ENCODE data around the gene SLC30A7.
"Not testable (repeated sequence)": the region's sequence is repeated elsewhere in the genome, so short reads cannot be mapped to it uniquely, and the experiment has no call there.

SLC30A7 gene

GRCh38 chr1:100892554-100892953 is 3.3 kb upstream of the SLC30A7 start:
- no peak for DNase-seq

DNA sequence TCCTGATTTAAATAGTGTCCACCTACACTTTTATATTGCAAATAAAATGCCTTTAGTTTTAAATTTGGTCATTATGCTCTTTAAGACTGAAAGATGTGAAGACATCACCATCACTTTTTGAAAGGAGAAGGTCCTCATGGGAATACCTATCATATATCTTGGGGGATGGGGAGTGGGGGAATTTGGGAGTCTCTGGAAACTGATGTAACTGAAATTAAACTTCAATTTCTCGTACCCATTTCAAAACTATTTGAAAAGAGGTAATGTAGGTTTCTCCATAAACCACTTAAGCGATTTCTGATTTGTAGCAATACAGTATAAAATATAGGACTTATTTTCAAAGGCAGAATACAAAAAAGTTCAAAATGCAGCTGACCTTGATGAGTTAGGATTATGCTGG is 2.2 kb upstream of the SLC30A7 start:
- no peak for DNase-seq

DNA sequence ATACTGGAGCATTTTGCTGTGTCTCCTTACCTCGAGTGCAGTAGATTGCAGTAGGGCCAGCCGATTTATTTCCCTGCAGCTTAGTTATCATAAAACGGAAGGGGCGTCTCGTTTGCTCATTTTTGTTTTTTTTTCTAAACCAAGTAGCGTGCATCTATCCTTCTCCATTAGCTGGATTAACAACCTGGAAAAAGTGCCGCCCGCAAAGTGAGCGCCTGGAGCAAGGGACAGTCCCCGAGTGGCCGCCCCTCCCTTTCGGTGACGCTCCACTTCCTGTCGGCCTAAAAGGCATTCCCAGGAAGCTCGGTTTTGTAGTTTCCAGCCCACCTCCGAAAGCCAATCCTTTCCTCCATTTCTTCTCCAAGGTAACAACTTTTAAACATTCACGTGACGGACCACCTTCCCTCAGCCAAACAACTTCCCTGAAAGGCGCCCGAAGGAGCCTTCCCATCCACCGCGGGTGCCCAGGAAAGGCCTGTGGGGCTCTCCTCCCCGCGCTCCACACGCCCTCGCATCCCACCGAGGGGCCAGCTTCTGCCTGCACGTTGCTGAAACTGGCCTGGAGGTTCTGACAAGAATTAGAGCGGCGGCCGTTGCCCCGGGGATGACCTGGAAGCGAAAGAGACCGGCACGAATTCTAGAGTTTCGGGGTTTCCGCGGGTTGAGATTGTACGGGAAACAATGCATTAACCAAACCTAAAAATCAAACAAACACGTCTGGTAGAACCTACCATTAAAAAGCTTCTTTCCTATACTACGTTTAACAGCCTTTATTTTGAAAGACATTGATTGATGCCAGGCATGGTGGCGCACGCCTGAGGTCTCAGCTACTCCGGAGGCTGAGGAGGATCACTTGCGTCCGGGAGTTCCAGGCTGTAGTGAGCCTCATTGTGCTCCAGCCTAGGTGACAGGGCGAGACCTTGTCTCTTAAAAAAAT is 1.0 kb upstream of the SLC30A7 start, which contains the start of gene EXTL2:
Gene EXTL2, minus strand, starts transcription at position 240 of the 937 bp plus-strand sequence. CDS start 6,085 bp downstream, outside the sequence.
- DNase-seq: peak; percentile 79

GRCh38 chr1:100896481-100896982 is 642 bp downstream of the SLC30A7 start:
- DNase-seq: peak; percentile 59

DNA sequence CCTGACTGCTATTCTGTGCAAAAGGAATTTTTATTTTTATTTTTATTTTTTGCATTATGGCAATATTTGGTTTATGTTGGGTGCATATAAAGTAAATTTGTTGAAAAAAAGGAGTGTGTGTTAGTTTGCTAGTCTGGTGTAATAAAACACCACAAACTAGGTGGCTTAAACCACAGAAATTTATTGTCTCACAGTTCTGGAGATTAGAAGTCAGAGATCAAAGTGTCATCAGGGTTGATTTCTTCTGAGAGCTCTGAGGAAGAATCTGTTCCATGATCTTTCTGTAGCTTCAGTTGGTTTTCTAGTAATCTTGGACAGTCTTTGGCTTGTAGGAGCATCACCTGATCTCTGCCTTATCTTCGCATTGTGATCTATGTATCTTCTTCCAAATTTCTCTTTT is 6.5 kb downstream of the SLC30A7 start:
- no peak for DNase-seq

DNA sequence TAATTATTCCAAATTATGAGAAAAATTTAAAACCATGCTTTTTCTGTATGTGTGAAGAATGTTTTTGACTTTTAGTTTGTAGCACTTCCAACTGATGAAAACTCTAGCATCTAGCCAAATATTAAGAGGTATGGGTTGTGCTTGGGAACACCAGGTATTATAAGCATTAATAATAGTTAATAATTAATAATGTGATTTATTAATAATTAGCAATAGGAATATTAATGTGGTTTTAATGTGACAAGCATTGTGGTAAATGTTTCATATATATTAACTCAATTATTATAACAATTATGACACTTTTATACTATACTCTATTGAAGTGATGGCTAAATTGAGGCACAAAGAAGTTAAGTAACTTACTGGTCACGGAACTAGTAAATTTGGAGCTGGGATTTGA is 7.9 kb downstream of the SLC30A7 start:
- no peak for DNase-seq

- no peak for DNase-seq
These were observed 8.6 kb downstream of the SLC30A7 start for GRCh38 chr1:100904528-100904927.

DNA sequence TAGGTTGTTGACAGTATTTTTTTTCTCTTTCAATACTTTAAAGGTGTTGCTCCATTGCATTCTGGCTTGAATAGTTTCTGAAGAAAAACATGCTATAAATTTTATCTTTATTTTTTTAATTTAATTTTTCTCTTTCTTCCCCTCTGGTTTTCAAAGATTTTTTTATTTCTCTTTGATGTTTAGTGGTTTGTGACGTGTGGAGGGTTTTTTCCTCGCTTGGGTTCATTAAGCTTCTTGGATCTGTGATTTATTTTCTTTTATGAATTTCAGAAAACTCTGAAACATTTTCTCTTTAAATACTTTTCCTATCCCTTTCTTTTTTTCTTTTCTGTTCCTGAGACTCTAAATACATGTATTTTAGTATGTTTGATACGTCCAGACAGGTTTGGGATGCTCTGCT is 9.3 kb downstream of the SLC30A7 start:
- no peak for DNase-seq

GRCh38 chr1:100907887-100908286 is 12.0 kb downstream of the SLC30A7 start:
- no peak for DNase-seq

DNA sequence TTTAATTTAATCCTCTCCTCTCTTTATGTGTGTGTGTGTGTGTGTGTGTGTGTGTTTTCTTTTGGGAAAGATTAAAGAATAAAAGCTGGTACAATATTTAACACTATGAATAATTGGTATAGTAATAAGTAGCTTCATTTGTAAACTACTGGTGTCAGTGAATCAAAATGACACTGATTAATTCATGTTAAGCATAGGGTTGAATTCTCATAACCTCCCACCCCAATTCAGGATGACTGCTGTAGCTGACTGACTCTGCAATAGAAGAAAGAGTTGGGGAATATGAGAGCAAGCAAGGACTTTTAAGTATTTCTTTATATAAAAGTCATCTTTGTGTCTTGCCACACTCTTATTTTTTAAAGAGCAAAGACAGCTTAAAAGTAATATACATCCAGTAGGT is 13.1 kb downstream of the SLC30A7 start:
- no peak for DNase-seq

DNA sequence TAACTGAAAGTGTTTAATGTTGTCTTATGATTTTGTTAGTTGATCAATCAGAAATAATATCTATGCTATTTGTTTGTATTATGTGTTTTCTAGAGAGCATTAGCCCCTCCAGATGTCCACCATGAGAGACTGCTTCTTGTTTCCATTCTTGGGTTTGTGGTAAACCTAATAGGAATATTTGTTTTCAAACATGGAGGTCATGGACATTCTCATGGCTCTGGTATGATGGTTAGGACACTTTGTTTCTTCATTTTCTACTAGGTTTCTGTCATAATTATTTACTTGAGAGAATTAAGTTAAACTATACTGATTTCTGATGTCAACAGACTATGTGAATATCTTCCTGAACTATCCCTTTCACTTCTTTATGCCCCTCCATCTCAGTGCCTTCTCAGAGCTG is 16.1 kb downstream of the SLC30A7 start:
- no peak for DNase-seq

DNA sequence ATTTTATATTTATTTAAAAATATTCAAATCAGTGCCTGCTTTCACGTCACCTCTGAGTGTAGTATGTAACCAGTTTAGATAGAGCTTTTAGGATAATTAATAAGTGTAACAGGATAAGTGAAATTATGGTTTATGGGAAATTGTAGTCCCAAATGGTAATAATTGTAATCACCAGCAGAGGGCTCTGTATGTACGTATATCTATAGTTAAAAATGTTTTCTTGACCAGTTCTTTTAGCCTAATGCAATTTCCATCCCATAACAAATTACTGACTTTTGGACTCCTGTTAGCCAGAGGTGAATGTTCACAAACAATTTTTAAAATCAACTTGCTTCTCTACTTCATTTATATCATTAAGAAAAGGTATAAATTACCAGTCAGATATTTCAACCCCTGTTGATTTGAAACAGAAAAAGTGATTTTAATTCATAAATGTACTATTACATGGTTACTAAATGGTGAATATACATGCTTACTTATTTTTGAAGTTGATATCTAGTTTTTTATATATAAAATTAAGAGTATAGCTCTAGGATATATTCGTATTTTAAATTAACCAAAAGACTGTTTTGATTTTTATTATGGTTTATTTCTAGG is 25.3 kb downstream of the SLC30A7 start:
- DNase-seq: no peak

- DNase-seq: peak; percentile 38
These were observed 28.3 kb downstream of the SLC30A7 start for GRCh38 chr1:100924212-100924611.

DNA sequence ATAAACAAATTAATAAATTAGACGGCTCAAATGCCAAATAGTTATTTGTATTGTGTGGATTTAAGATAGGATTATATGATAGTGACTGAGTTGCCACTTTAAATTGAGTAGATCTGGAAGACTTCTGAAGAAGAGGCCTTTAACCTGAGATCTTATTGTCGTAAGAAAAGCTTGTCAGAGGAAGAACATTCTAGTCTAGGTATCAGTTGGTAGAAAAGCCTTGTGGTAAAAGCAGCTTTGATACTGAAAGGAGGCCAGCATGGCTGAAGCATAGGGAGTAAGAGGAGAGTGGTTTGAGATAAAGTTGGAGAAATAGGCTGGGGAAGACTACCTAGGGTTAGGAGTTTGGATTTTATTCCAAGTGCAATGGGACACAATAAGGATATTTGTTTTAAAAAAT is 29.1 kb downstream of the SLC30A7 start:
- DNase-seq: no peak

DNA sequence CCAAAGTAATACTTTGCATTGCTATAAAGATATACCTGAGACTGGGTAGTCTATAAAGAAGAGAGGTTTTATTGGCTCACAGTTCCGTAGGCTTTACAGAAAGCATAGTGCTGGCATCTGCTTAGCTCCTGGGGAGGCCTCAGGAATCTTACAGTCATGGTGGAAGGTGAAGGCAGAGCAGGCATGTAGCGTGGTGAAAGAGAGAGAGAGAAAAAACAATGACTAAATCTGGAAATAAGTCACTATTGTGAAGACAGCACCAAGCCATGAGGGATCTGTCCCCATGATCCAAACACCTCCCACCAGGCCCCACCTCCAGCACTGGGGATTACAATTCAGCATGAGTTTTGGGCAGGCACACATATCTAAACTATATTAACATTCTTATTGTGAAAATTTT is 30.4 kb downstream of the SLC30A7 start:
- peak; percentile 22 for DNase-seq

DNA sequence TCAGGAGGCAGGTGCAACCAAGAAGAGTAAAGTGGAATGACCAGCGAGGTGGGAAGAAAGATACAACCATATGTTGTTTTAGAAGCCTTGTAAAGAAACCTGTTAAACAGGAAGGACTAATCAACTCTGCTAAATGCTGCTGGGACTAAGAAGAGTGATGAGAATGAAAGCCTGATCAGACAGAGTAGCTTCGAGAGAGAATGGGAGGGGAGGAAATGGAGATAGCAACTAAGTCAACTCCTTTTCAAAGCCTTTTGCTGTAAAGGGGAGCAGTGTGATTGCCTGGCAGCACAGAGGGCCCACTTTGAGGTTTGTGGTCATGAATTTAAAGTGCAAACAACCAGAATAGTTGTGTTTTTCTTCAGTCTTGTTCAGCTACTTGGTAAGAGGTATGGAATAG is 31.4 kb downstream of the SLC30A7 start:
- DNase-seq: peak; percentile 25

GRCh38 chr1:100928128-100928527 is 32.2 kb downstream of the SLC30A7 start:
- DNase-seq: peak; percentile 16

- DNase-seq: no peak
These were observed 34.6 kb downstream of the SLC30A7 start for GRCh38 chr1:100930494-100930893.

GRCh38 chr1:100931716-100932115 is 35.8 kb downstream of the SLC30A7 start:
- no peak for DNase-seq

- not testable (repeated sequence) for DNase-seq
These were observed 37.7 kb downstream of the SLC30A7 start for GRCh38 chr1:100933555-100933954.

- no peak for DNase-seq
These were observed 40.5 kb downstream of the SLC30A7 start for GRCh38 chr1:100936194-100936967.

DNA sequence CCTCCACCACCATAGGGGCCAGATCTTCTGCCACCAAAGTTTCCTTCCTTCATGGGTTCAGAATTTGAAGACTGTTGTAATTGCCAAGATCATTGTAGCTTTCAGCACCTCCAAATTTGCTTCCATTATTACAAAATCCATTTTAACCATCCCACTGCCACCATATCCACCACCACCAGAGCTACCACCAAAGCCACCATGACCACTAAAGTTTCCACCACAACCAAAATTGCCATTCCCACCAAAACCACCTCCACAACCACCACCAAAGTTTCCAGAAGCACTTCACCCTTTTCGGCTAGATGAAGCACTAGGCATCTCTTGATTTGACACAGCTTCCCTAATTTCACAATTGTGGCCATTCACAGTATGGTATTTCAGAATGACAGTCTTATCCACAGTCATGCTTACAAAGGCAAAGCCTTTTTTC is 45.2 kb downstream of the SLC30A7 start:
- peak; percentile 60 for DNase-seq

- no peak for DNase-seq
These were observed 45.8 kb downstream of the SLC30A7 start for GRCh38 chr1:100941580-100942216.

Measured in activated CD4-positive, alpha-beta T cell treated with anti-CD3 and anti-CD28 coated beads for 48 hours (primary cell).